HepG2 (cell line): Measurements from ENCODE around the gene NDUFB10. TPM values are rescaled to one million over a fixed set of nuclear protein-coding genes. Genes with fewer than 3 reads are reported as not detected.

Experiments used
- GABPA ChIP-seq, 2 experiments: IDR thresholded peaks; 2 replicates each; pipeline ENCODE4 v1.6.1; 2011 to 2016; ENCODE audit warnings: low read depth in 2 of 2, low read length in 1 of 2, missing biosample characterization in 1 of 2, missing genetic modification characterization in 1 of 2
- HDAC1 ChIP-seq: sonication (generic); formaldehyde crosslinking; IDR thresholded peaks from 2 replicates; pipeline ENCODE4 v1.5.1; 2020; ENCODE audit warnings: mild to moderate bottlenecking, missing genetic modification reagents
- JUN ChIP-seq: sonication (generic); formaldehyde crosslinking; IDR thresholded peaks from 2 replicates; pipeline ENCODE4 v1.4.0; 2020; ENCODE audit warnings: mild to moderate bottlenecking, missing genetic modification reagents
- JUND ChIP-seq: sonication (generic); formaldehyde crosslinking; IDR thresholded peaks from 2 replicates; pipeline ENCODE4 v1.8.0; 2022; ENCODE audit warnings: mild to moderate bottlenecking, missing genetic modification reagents
- MED1 ChIP-seq: sonication (generic); formaldehyde crosslinking; IDR thresholded peaks from 2 replicates; pipeline ENCODE4 v1.4.0; 2020; ENCODE audit warnings: missing genetic modification reagents
- MLLT10 ChIP-seq: sonication (generic); formaldehyde crosslinking; IDR thresholded peaks from 2 replicates; pipeline ENCODE4 v1.4.0; 2020; ENCODE audit warnings: missing genetic modification reagents
- NCOR1 ChIP-seq: fragments of 200-600 bp; sonication (generic); IDR thresholded peaks from 2 replicates; pipeline ENCODE4 v1.7.0; 2017; ENCODE audit warnings: antibody characterized with exemption, low read length, borderline replicate concordance
- PCBP2 ChIP-seq: fragments of 200-400 bp; formaldehyde crosslinking; optimal IDR thresholded peaks from 2 replicates; pipeline ENCODE3; 2018; ENCODE audit warnings: low read length, low read depth; ENCODE audit not compliant: poor library complexity, severe bottlenecking
- PHF21A ChIP-seq: sonication (generic); formaldehyde crosslinking; IDR thresholded peaks from 2 replicates; pipeline ENCODE4 v1.5.0; 2020; ENCODE audit warnings: mild to moderate bottlenecking, missing genetic modification reagents
- SSRP1 ChIP-seq: IDR thresholded peaks from 2 replicates; pipeline ENCODE4 v1.6.1; 2016; ENCODE audit warnings: control low read depth
- TRIM24 ChIP-seq: sonication (generic); formaldehyde crosslinking; IDR thresholded peaks from 2 replicates; pipeline ENCODE4 v1.8.0; 2022; ENCODE audit warnings: mild to moderate bottlenecking, missing genetic modification reagents
- ZC3H13 ChIP-seq: sonication (generic); formaldehyde crosslinking; IDR thresholded peaks from 2 replicates; pipeline ENCODE4 v1.8.1; 2023; ENCODE audit warnings: mild to moderate bottlenecking, missing genetic modification reagents, moderate library complexity
- ZNF556 ChIP-seq: sonication (generic); formaldehyde crosslinking; IDR thresholded peaks from 2 replicates; pipeline ENCODE4 v1.4.0; 2020; ENCODE audit warnings: mild to moderate bottlenecking, missing genetic modification reagents, borderline replicate concordance
- ZNF720 ChIP-seq: sonication (generic); formaldehyde crosslinking; IDR thresholded peaks from 2 replicates; pipeline ENCODE4 v1.4.0; 2020; ENCODE audit warnings: missing genetic modification reagents
- ZNF792 ChIP-seq: IDR thresholded peaks from 2 replicates; pipeline ENCODE4 v1.6.1; 2016
- ZSCAN21 ChIP-seq: sonication (generic); formaldehyde crosslinking; IDR thresholded peaks from 2 replicates; pipeline ENCODE4 v1.8.0; 2022; ENCODE audit warnings: mild to moderate bottlenecking, missing genetic modification reagents, moderate library complexity, borderline replicate concordance
- polyA plus RNA-seq, 8 experiments: library from polyadenylated mRNA; depleted of rRNA in 3 of 8; stranded (reverse) in 7 of 8; unstranded in 1 of 8; fragments of >200 nt; fragmentation: Illumina TruSeq in 4 of 8; extraction: Trizol in 4 of 8; gene quantifications; 2 replicates each; pipeline versions ENCODE4 v1.2.1 to v1.2.3, GENCODE V29; 2011 to 2016; ENCODE audit warnings: low read depth in 4 of 8, missing spikeins in 1 of 8, mixed read lengths in 1 of 8; ENCODE audit not compliant: insufficient read depth in 1 of 8
- total RNA-seq, 5 experiments: library from RNA; depleted of rRNA; stranded (reverse); fragments of >200 nt; fragmentation: Illumina TruSeq; extraction: Trizol; gene quantifications; 2 replicates each; pipeline ENCODE4 v1.2.3, GENCODE V29; 2016; ENCODE audit warnings: low read depth in 1 of 5
- TF ChIP-seq, protein P1 (sequence below): sonication (generic); formaldehyde crosslinking; IDR thresholded peaks from 2 replicates; pipeline ENCODE4 v1.4.0; 2020; ENCODE audit warnings: missing genetic modification reagents
- TF ChIP-seq, protein P2 (sequence below): sonication (generic); formaldehyde crosslinking; IDR thresholded peaks from 2 replicates; pipeline ENCODE4 v1.4.0; 2020; ENCODE audit warnings: missing genetic modification reagents; ENCODE audit errors: not compliant biosample characterization
- TF ChIP-seq, protein P3 (sequence below): IDR thresholded peaks from 2 replicates; pipeline ENCODE4 v1.6.1; 2012; ENCODE audit warnings: low read depth, low read length, improper control_type of control experiment
- TF ChIP-seq, protein P4 (sequence below): sonication (generic); formaldehyde crosslinking; IDR thresholded peaks from 2 replicates; pipeline ENCODE4 v1.4.0; 2020; ENCODE audit warnings: low read depth, missing genetic modification reagents

The NDUFB10 gene
- total and polyA plus RNA-seq, 2 of the 13 experiments (the other 11 are each of a cell fraction or from before 2014, with no cell fraction given), result 68.6 to 157 TPM

DNA sequence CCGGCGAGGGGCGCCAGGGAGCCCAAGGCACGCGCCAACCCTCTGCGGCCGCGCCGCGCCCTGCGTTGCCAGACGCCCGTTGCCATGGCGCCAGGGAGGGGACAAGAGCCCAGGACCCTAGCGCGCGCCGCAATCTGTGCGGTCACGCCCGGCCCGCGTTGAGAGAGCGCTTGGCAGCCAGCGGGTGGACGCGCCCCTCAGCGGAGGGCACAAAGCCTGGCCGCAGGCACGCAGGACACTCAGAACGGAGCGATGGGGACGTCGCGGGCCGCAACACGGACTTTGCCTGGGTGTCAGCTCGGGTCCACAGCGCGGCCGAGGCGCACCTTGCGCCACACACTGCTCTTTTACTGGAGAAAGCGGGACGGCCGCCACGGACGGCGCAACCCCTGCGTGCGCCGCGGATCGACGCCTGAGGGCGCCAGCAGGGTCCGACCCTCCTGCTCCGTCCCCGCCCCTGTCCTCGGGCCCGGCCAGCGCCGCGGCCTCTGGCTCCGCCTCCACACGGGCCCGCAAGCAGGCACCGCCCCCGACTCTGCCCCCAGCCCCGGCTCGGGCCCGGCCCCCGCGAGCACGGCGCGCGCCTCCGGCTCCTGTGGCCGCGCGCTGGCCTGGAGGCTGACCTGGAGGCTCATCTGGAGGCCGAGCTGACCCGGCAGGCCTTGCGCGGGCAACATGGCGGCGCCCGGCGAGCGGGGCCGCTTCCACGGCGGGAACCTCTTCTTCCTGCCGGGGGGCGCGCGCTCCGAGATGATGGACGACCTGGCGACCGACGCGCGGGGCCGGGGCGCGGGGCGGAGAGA lies 24.4 kb downstream of the NDUFB10 start, which contains the start of gene GFER (continued):
- 0 out of 2 replicates have a peak, but pooled peaks have one; percentile 19 for TF ChIP-seq ZNF556 (CRISPR knock-in tag)
- TF ChIP-seq, protein P1, sequence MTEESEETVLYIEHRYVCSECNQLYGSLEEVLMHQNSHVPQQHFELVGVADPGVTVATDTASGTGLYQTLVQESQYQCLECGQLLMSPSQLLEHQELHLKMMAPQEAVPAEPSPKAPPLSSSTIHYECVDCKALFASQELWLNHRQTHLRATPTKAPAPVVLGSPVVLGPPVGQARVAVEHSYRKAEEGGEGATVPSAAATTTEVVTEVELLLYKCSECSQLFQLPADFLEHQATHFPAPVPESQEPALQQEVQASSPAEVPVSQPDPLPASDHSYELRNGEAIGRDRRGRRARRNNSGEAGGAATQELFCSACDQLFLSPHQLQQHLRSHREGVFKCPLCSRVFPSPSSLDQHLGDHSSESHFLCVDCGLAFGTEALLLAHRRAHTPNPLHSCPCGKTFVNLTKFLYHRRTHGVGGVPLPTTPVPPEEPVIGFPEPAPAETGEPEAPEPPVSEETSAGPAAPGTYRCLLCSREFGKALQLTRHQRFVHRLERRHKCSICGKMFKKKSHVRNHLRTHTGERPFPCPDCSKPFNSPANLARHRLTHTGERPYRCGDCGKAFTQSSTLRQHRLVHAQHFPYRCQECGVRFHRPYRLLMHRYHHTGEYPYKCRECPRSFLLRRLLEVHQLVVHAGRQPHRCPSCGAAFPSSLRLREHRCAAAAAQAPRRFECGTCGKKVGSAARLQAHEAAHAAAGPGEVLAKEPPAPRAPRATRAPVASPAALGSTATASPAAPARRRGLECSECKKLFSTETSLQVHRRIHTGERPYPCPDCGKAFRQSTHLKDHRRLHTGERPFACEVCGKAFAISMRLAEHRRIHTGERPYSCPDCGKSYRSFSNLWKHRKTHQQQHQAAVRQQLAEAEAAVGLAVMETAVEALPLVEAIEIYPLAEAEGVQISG (CRISPR knock-in tag), result peak; percentile 91
- peak; percentile 71; the same call in 1 of the 2 replicates for TF ChIP-seq NCOR1
- peak; percentile 62; the same call in 1 of the 2 replicates for TF ChIP-seq MED1 (CRISPR knock-in tag)
- 0 out of 2 replicates have a peak, but pooled peaks have one; percentile 14 for TF ChIP-seq ZC3H13
- peak; percentile 43; the same call in 1 of the 2 replicates for TF ChIP-seq GABPA (IDR thresholded peaks at IDR 0.05; ENCODE audit: low read depth, low read length)
- no peak for TF ChIP-seq GABPA (CRISPR knock-in tag; IDR thresholded peaks at IDR 0.05; ENCODE audit: low read depth)
- TF ChIP-seq PHF21A (CRISPR knock-in tag), result peak; percentile 65
- peak; percentile 23 for TF ChIP-seq ZSCAN21 (CRISPR knock-in tag)
- TF ChIP-seq SSRP1, result no peak
- TF ChIP-seq, protein P2, sequence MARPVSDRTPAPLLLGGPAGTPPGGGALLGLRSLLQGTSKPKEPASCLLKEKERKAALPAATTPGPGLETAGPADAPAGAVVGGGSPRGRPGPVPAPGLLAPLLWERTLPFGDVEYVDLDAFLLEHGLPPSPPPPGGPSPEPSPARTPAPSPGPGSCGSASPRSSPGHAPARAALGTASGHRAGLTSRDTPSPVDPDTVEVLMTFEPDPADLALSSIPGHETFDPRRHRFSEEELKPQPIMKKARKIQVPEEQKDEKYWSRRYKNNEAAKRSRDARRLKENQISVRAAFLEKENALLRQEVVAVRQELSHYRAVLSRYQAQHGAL (CRISPR knock-in tag), result peak; percentile 37
- peak; percentile 87 for TF ChIP-seq HDAC1 (CRISPR knock-in tag)
- no peak for TF ChIP-seq JUN
- no peak for TF ChIP-seq ZNF720 (CRISPR knock-in tag)
- no peak for TF ChIP-seq TRIM24 (CRISPR knock-in tag)
- TF ChIP-seq JUND (CRISPR knock-in tag), result 0 out of 2 replicates have a peak, but pooled peaks have one; percentile 50
- no peak for TF ChIP-seq MLLT10 (CRISPR knock-in tag)
- TF ChIP-seq PCBP2, result no peak
- TF ChIP-seq, protein P3, sequence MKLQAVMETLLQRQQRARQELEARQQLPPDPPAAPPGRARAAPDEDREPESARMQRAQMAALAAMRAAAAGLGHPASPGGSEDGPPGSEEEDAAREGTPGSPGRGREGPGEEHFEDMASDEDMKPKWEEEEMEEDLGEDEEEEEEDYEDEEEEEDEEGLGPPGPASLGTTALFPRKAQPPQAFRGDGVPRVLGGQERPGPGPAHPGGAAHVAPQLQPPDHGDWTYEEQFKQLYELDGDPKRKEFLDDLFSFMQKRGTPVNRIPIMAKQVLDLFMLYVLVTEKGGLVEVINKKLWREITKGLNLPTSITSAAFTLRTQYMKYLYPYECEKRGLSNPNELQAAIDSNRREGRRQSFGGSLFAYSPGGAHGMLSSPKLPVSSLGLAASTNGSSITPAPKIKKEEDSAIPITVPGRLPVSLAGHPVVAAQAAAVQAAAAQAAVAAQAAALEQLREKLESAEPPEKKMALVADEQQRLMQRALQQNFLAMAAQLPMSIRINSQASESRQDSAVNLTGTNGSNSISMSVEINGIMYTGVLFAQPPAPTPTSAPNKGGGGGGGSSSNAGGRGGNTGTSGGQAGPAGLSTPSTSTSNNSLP, result no peak
- TF ChIP-seq, protein P4, sequence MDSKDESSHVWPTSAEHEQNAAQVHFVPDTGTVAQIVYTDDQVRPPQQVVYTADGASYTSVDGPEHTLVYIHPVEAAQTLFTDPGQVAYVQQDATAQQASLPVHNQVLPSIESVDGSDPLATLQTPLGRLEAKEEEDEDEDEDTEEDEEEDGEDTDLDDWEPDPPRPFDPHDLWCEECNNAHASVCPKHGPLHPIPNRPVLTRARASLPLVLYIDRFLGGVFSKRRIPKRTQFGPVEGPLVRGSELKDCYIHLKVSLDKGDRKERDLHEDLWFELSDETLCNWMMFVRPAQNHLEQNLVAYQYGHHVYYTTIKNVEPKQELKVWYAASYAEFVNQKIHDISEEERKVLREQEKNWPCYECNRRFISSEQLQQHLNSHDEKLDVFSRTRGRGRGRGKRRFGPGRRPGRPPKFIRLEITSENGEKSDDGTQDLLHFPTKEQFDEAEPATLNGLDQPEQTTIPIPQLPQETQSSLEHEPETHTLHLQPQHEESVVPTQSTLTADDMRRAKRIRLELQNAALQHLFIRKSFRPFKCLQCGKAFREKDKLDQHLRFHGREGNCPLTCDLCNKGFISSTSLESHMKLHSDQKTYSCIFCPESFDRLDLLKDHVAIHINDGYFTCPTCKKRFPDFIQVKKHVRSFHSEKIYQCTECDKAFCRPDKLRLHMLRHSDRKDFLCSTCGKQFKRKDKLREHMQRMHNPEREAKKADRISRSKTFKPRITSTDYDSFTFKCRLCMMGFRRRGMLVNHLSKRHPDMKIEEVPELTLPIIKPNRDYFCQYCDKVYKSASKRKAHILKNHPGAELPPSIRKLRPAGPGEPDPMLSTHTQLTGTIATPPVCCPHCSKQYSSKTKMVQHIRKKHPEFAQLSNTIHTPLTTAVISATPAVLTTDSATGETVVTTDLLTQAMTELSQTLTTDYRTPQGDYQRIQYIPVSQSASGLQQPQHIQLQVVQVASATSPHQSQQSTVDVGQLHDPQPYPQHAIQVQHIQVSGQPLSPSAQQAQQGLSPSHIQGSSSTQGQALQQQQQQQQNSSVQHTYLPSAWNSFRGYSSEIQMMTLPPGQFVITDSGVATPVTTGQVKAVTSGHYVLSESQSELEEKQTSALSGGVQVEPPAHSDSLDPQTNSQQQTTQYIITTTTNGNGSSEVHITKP, result 0 out of 2 replicates have a peak, but pooled peaks have one; percentile 13
- no peak for TF ChIP-seq ZNF792
